Ishikawa (cell line): Measurements from ENCODE around the gene CCM2.

ENCODE experiments used
- CEBPB ChIP-seq: IDR thresholded peaks from 2 replicates; pipeline ENCODE4 v1.6.1; 2012
- CREB1 ChIP-seq: IDR thresholded peaks from 2 replicates; pipeline ENCODE4 v1.6.1; 2012; ENCODE audit warnings: low read depth
- EGR1 ChIP-seq: IDR thresholded peaks from 2 replicates; pipeline ENCODE4 v1.6.1; 2012
- EP300 ChIP-seq: IDR thresholded peaks from 2 replicates; pipeline ENCODE4 v1.6.1; 2012; ENCODE audit warnings: borderline replicate concordance
- MAX ChIP-seq: IDR thresholded peaks from 2 replicates; pipeline ENCODE4 v1.6.1; 2012
- RAD21 ChIP-seq: IDR thresholded peaks from 2 replicates; pipeline ENCODE4 v1.6.1; 2012; ENCODE audit warnings: low read depth
- REST ChIP-seq: IDR thresholded peaks from 2 replicates; pipeline ENCODE4 v1.6.1; 2012; ENCODE audit warnings: low read depth, mild to moderate bottlenecking
- YY1 ChIP-seq: IDR thresholded peaks from 2 replicates; pipeline ENCODE4 v1.6.1; 2012; ENCODE audit warnings: low read depth

GRCh38 chr7:44958645-44959344 is 41.2 kb upstream of the CCM2 start:
- no peak for TF ChIP-seq CEBPB
- TF ChIP-seq EP300: no peak
- no peak for TF ChIP-seq REST
- no peak for TF ChIP-seq YY1
- no peak for TF ChIP-seq EGR1
- no peak for TF ChIP-seq CREB1
- no peak for TF ChIP-seq RAD21
- TF ChIP-seq MAX: no peak
